Activated naive CD4-positive, alpha-beta T cell (primary cell): Measurements from ENCODE around the gene PPP1R9A.

Experiments used
- DNase-seq, 4 experiments: peaks; one replicate each; lab custom pipeline; 2025; lab: John Stamatoyannopoulos, UW

Gene PPP1R9A

GRCh38 chr7:95319570-95319969, 412.2 kb downstream of the PPP1R9A start:
- no peak for DNase-seq

- DNase-seq = no peak
Observed at GRCh38 chr7:95320651-95321050, 413.3 kb downstream of the PPP1R9A start.

- no peak for DNase-seq
Observed at GRCh38 chr7:95321720-95322119, 414.3 kb downstream of the PPP1R9A start.

GRCh38 chr7:95322396-95322795, 415.0 kb downstream of the PPP1R9A start:
- DNase-seq = no peak

- no peak for DNase-seq
Observed at GRCh38 chr7:95322854-95323253, 415.5 kb downstream of the PPP1R9A start.

GRCh38 chr7:95323410-95324129, 416.2 kb downstream of the PPP1R9A start:
- no peak for DNase-seq

GRCh38 chr7:95324431-95324830, 417.0 kb downstream of the PPP1R9A start, which contains the start of gene PON1:
TSS of gene PON1 (minus strand) at chr7:95324532. CDS start at chr7:95324475, 57 bp downstream.
- DNase-seq = no peak

- no peak for DNase-seq
Observed at GRCh38 chr7:95327356-95327755, 420.0 kb downstream of the PPP1R9A start.

- DNase-seq = no peak
Observed at GRCh38 chr7:95330204-95330960, 423.0 kb downstream of the PPP1R9A start.

GRCh38 chr7:95330961-95331337, 423.6 kb downstream of the PPP1R9A start:
- DNase-seq = no peak

- no peak for DNase-seq
Observed at GRCh38 chr7:95334447-95334846, 427.1 kb downstream of the PPP1R9A start.

- DNase-seq = no peak
Observed at GRCh38 chr7:95335093-95335492, 427.7 kb downstream of the PPP1R9A start.

GRCh38 chr7:95338832-95339231, 431.4 kb downstream of the PPP1R9A start:
- DNase-seq = no peak

GRCh38 chr7:95340491-95340890, 433.1 kb downstream of the PPP1R9A start:
- no peak for DNase-seq

- DNase-seq = no peak
Observed at GRCh38 chr7:95342029-95342428, 434.6 kb downstream of the PPP1R9A start.

GRCh38 chr7:95342642-95343307, 435.4 kb downstream of the PPP1R9A start:
- DNase-seq = no peak
